GM12873 (cell line): ENCODE data around the gene XPA.

ENCODE experiments used
- CTCF ChIP-seq: IDR thresholded peaks from 2 replicates; pipeline ENCODE4 v1.5.1; 2012; ENCODE audit warnings: low read depth, mild to moderate bottlenecking, moderate library complexity, low read length, control low read depth; ENCODE audit not compliant: insufficient read depth; ENCODE audit errors: missing control alignments

The XPA gene

GRCh38 chr9:97735070-97735600 is 38.0 kb upstream of the XPA start:
- TF ChIP-seq CTCF, result no peak

- TF ChIP-seq CTCF, result no peak
Measured at GRCh38 chr9:97726716-97727115, 29.6 kb upstream of the XPA start.

- TF ChIP-seq CTCF, result no peak
Measured at GRCh38 chr9:97723819-97724218, 26.7 kb upstream of the XPA start.

- no peak for TF ChIP-seq CTCF
Measured at GRCh38 chr9:97722331-97722730, 25.2 kb upstream of the XPA start.

GRCh38 chr9:97721396-97721795 is 24.3 kb upstream of the XPA start:
- no peak for TF ChIP-seq CTCF

- no peak for TF ChIP-seq CTCF
Measured at GRCh38 chr9:97717866-97718265, 20.7 kb upstream of the XPA start.

- TF ChIP-seq CTCF, result no peak
Measured at GRCh38 chr9:97714435-97714834, 17.3 kb upstream of the XPA start.
